Astrocyte (in vitro differentiated cells and primary cell): ENCODE data around the gene MAPK1IP1L.

Source experiments
- CTCF ChIP-seq: IDR thresholded peaks from 2 replicates; pipeline ENCODE4 v1.5.1; 2011; ENCODE audit warnings: low read depth, mild to moderate bottlenecking, inconsistent platforms, low read length, moderate library complexity; ENCODE audit not compliant: insufficient read depth
- EZH2 ChIP-seq: IDR thresholded peaks from 2 replicates; pipeline ENCODE4 v1.6.1; 2012; ENCODE audit warnings: mild to moderate bottlenecking, low read length, inconsistent platforms; ENCODE audit not compliant: insufficient read depth

- TF ChIP-seq CTCF (no peak), EZH2 (no peak)
These were observed 64.0 kb downstream of the MAPK1IP1L start for GRCh38 chr14:55115460-55115859.
